ENCODE results near the gene CEP41. TPM values are rescaled to one million over a fixed set of nuclear protein-coding genes. Genes with fewer than 3 reads are reported as not detected.

The CEP41 gene
- total RNA-seq, 2 experiments from 2014 or later = 27.1 to 28.7 TPM

DNA sequence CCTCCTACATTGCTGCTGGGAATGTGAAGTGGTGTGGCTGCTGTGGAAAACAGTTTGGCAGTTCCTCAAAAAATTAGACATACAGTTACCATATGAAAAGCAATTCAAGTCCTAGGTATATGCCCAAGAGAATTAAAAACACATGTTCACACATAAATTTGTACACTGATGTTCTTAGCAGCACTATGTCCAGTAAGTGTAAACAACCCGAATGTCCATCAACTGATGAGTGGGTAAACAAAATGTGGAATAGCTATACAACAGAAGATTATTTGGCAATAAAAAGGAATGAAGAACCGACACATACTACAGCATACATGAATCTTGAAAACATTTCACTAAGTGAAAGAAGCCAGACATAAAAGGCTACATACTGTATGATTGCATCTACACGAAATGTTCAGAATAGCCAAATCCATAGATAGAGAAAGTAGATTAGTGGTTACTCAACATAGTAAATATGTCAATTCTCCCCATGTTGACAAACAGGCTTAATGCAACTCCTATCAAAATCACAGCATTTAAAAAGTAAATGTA, 17.2 kb downstream of the CEP41 start:
- H3K27me3 Mint-ChIP-seq = no peaks in the 10 kb centered on the region
- DNase-seq (no peak), ATAC-seq (ENCODE audit: low read depth) (no peak)
- H3K36me3 Mint-ChIP-seq = peaks cover 26% of the 10 kb centered on the region
- POLR2A ChIA-PET = interaction anchor here (1.8 kb wide), 1 partner anchor 17 kb away, joined by 5 read pairs; the partner anchor contains the start of gene CEP41
- H3K4me3 Mint-ChIP-seq = no peak overlapping the region
- H3K27ac Mint-ChIP-seq = peak overlapping the region; percentile 18
- no peaks in the 10 kb centered on the region for H3K9me3 Mint-ChIP-seq
- peaks cover 48% of the 10 kb centered on the region for H3K4me1 Mint-ChIP-seq

DNA sequence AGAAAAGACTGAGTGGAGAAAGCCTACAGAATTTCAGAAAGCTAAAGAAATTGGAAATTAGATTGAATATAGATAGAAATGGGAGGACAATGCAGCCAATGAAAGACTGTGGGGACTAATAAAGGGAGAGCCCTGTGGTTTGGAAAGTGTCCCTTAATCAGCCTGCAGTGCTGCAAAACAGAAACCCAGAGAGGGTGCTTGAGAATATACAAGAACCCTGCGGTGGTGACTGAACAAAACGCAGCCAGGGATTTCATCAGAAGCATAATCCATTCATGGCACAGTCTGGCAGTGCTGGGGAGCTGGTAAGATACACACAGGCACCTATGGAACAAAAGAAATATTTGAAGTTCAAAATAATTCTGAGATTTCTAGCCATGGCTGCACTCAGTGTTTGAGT, 19.1 kb downstream of the CEP41 start:
- Mint-ChIP-seq H3K9me3 (no peaks in the 10 kb centered on the region), H3K27ac (peak overlapping the region; percentile 82), H3K36me3 (peaks cover 20% of the 10 kb centered on the region), H3K4me1 (peaks cover 62% of the 10 kb centered on the region), H3K4me3 (peak overlapping the region; percentile 71), H3K27me3 (no peaks in the 10 kb centered on the region)
- POLR2A ChIA-PET = interaction anchor here (0.8 to 1.3 kb wide), 4 partner anchors 12 to 29 kb away, joined by 3 read pairs; no protein-coding TSS in a partner anchor
- ATAC-seq (ENCODE audit: low read depth) (peak; percentile 53), DNase-seq (no peak)

DNA sequence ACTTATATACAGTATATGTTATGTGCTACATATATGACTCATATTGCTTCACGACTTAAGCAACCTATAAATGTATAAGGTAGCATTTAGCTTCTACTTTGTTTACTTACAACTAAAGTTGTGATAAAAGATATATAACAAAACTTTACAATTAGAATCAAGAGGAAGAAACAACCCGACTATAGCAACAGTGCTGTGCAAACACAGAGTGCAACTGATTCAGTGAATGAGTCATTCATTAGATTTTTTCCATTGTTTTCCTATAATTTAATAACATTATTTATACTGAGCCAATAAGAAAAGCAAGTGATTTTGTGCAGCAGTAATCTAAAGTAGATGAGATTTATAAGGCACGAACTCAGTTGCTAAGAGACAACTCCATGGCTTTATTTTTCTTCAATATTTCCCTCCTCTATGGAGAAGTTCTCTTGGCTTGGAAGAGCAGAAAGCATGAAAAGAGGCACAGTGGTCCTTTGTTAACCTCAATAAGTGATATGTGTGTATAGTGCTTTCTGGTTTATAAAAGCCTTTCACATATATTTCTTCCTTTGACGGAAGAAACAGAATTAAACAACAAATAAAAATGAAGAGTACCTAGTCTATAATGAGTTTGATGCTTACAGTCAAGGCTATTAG, 19.8 kb downstream of the CEP41 start:
- Mint-ChIP-seq H3K4me3 (peak overlapping the region; percentile 71), H3K9me3 (no peaks in the 10 kb centered on the region), H3K27ac (peak overlapping the region; percentile 82), H3K36me3 (peaks cover 17% of the 10 kb centered on the region), H3K27me3 (no peaks in the 10 kb centered on the region), H3K4me1 (peaks cover 62% of the 10 kb centered on the region)
- POLR2A ChIA-PET = interaction anchor here (0.8 to 1.3 kb wide), 2 partner anchors 13 to 17 kb away, joined by 3 read pairs; no protein-coding TSS in a partner anchor
- ATAC-seq (ENCODE audit: low read depth) (no peak), DNase-seq (no peak)

DNA sequence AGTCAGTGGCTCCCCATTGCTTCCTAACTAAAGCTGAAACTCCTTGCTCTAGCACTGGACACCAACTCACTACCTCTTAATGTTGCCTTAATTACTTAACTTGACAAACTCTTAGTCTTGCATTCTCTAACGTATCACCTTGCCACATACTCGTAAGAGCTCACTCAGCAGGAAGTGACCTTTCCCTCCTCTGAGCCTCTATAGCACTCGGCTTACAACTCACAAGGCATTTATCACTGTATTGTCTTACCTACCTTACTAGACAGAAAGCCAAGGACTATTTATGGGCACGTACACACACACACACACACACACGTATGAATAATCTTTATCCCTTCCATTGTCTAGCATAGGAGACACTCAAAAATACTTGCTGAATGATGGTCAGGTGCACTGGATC, 21.2 kb downstream of the CEP41 start:
- H3K36me3 Mint-ChIP-seq = peaks cover 14% of the 10 kb centered on the region
- POLR2A ChIA-PET = interaction anchor here (1.0 to 1.1 kb wide), 4 partner anchors 9 to 67 kb away, joined by 3 to 4 read pairs (median 3); partner anchors contain the start of gene CEP41
- ATAC-seq (ENCODE audit: low read depth) (peak; percentile 65), DNase-seq (no peak)
- H3K4me3 Mint-ChIP-seq = peak overlapping the region; percentile 74
- H3K9me3 Mint-ChIP-seq = no peaks in the 10 kb centered on the region
- H3K4me1 Mint-ChIP-seq = peaks cover 65% of the 10 kb centered on the region
- H3K27ac Mint-ChIP-seq = peak overlapping the region; percentile 92
- no peaks in the 10 kb centered on the region for H3K27me3 Mint-ChIP-seq

DNA sequence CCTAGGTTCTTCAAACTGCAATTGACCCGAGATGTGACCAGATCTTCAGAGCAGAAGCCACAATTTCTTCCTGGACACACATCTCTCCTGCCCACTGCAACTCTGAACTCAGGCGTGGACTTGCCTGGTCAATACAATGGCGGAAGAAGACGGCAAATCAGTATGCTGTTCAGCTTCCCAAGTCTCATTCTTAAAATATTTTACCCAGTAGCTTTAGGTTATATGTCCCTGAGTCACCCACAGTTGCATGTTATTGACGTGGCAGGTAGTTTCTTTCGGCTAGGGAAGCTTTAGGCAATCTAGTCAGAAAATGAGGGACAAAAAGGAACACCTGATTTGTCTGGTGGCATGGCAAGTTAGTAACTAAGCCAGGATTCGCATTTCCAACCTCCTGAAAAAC, 22.5 kb downstream of the CEP41 start:
- Mint-ChIP-seq H3K4me3 (peak overlapping the region; percentile 77), H3K27ac (peak overlapping the region; percentile 95), H3K36me3 (peaks cover 9% of the 10 kb centered on the region), H3K4me1 (peaks cover 72% of the 10 kb centered on the region), H3K27me3 (no peaks in the 10 kb centered on the region), H3K9me3 (no peaks in the 10 kb centered on the region)
- POLR2A ChIA-PET = no interaction called here
- ATAC-seq (ENCODE audit: low read depth) (no peak), DNase-seq (no peak)

DNA sequence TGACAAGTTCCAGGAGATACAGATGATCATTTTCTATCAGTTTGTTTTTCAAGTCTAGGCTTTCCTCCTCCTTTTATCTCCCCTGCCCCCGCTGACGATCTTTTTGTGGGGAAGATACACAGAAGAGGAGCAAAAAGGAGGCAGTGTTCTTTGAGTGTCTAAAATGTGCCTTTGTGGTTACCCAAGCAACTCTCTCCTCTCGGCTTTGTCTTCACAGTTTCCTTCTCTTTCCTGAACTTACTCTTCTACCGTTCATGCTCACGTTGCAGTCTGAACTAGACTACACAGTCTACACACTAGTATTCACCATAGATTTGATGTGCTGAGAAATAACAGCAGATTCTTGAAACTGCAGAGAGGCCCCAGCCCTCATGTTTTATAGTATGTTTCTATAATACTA, 23.6 kb downstream of the CEP41 start:
- peaks cover 9% of the 10 kb centered on the region for H3K36me3 Mint-ChIP-seq
- peak overlapping the region; percentile 77 for H3K4me3 Mint-ChIP-seq
- H3K27me3 Mint-ChIP-seq = no peaks in the 10 kb centered on the region
- ATAC-seq (ENCODE audit: low read depth) (peak; percentile 62), DNase-seq (no peak)
- H3K27ac Mint-ChIP-seq = peak overlapping the region; percentile 95
- no peaks in the 10 kb centered on the region for H3K9me3 Mint-ChIP-seq
- H3K4me1 Mint-ChIP-seq = peaks cover 70% of the 10 kb centered on the region
- POLR2A ChIA-PET = interaction anchor here (1.1 to 1.9 kb wide), 4 partner anchors 11 to 49 kb away, joined by 4 to 12 read pairs (median 6); partner anchors contain the start of gene CEP41

DNA sequence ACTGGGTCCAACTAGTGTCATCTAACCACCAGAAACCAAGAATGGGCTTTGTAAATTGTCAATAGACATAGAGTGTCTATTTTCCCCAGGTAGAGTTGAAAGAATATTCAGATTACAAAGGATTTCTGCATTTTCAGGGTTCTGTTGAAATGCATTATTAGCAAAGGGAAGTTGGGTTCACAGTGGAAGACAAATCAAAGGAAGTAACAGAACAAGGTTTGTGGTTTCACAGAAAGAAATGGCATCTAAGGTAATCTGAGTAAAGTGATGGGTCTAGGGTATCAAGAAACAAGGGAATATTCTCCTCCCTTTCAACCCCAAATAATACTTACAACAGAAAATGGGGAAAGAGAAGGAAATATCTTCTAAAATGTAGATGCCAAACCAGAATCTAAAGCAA, 25.8 kb downstream of the CEP41 start:
- POLR2A ChIA-PET = no interaction called here
- DNase-seq = no peak
- H3K27me3 Mint-ChIP-seq = no peaks in the 10 kb centered on the region
- no peaks in the 10 kb centered on the region for H3K9me3 Mint-ChIP-seq
- peaks cover 20% of the 10 kb centered on the region for H3K36me3 Mint-ChIP-seq
- peak overlapping the region; percentile 74 for H3K27ac Mint-ChIP-seq
- H3K4me1 Mint-ChIP-seq = peaks cover 65% of the 10 kb centered on the region
- ATAC-seq (ENCODE audit: low read depth) = peak; percentile 26
- peak overlapping the region; percentile 56 for H3K4me3 Mint-ChIP-seq

DNA sequence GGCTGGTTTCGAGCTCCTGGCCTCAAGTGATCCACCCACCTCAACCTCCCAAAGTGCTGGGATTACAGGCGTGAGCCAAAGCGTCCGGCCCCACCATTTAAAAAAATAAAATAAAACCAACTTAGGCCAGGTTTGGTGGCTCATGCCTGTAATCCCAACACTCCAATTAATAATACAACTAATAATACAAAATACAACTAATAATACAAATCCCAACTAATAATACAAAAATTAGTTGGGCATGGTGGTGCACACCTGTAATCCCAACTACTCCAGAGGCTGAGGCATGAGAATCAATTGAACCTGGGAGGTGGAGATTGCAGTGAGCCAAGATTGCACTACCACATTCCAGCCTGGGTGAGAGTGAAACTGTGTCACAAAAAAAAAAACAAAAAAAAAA, 27.6 kb downstream of the CEP41 start:
- ATAC-seq (ENCODE audit: low read depth) = no peak
- DNase-seq = no peak
- H3K4me1 Mint-ChIP-seq = peaks cover 52% of the 10 kb centered on the region
- no peaks in the 10 kb centered on the region for H3K27me3 Mint-ChIP-seq
- peaks cover 23% of the 10 kb centered on the region for H3K36me3 Mint-ChIP-seq
- POLR2A ChIA-PET = interaction anchor here (0.6 kb wide), 1 partner anchor 19 kb away, joined by 4 read pairs; no protein-coding TSS in a partner anchor
- no peak overlapping the region for H3K4me3 Mint-ChIP-seq
- no peak overlapping the region for H3K27ac Mint-ChIP-seq
- no peaks in the 10 kb centered on the region for H3K9me3 Mint-ChIP-seq

DNA sequence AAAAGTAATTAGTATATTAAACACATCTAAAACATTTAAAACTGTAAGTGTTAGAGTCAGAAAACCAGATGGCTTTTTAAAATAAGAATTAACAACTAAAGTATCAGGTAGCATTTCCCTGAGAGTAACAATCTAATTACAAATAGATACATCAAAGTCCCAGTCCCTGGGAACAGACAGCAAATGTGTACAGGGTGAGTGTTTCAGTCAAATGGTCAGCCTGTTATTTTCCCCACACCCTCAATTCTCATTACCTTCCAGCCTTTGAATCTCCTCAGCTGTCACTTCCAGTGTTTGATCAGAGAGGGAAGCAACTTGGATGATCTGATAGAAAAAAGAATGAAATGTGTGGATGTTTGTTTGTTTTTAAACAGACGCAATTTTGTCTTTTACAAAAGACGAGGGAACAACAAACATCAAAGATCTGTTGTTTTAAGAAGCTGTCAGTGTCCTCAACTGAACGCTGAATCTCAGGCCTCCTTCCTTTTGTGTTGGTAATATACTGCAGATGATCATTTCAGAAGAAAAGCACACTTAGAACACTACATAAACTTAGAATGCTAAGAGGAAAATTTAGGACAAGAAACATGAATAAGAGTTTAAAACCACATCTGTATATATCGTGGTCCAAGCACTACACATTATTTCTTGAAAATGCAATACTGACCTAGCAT, 29.8 kb downstream of the CEP41 start:
- Mint-ChIP-seq H3K27me3 (no peaks in the 10 kb centered on the region), H3K9me3 (no peaks in the 10 kb centered on the region), H3K4me3 (no peak overlapping the region), H3K36me3 (peaks cover 24% of the 10 kb centered on the region), H3K27ac (no peak overlapping the region), H3K4me1 (peaks cover 35% of the 10 kb centered on the region)
- DNase-seq (no peak), ATAC-seq (ENCODE audit: low read depth) (no peak)
- POLR2A ChIA-PET = no interaction called here

DNA sequence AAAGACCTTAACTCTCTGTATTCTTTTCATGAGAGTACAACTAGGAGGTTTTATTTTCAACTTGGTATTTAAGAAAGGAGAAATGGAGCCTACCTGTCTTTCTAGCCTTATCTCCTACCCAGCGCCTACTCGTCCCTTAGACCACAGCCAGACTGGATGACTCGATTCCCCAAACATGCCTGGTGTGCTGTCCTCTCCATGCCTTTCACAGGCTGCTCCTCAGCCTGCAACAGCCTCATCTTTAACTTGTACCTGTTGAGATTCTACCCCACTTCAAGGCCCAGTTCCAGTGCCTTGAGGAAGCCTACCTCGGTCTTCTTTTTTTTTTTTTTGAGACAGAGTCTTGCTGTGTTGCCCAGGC, 31.1 kb downstream of the CEP41 start:
- Mint-ChIP-seq H3K27me3 (no peaks in the 10 kb centered on the region), H3K4me3 (no peak overlapping the region), H3K27ac (peak overlapping the region; percentile 75), H3K4me1 (peaks cover 25% of the 10 kb centered on the region), H3K9me3 (no peaks in the 10 kb centered on the region), H3K36me3 (peaks cover 21% of the 10 kb centered on the region)
- no peak for DNase-seq
- POLR2A ChIA-PET = interaction anchor here (0.6 kb wide), 1 partner anchor 19 kb away, joined by 3 read pairs; no protein-coding TSS in a partner anchor
- ATAC-seq (ENCODE audit: low read depth) = no peak

DNA sequence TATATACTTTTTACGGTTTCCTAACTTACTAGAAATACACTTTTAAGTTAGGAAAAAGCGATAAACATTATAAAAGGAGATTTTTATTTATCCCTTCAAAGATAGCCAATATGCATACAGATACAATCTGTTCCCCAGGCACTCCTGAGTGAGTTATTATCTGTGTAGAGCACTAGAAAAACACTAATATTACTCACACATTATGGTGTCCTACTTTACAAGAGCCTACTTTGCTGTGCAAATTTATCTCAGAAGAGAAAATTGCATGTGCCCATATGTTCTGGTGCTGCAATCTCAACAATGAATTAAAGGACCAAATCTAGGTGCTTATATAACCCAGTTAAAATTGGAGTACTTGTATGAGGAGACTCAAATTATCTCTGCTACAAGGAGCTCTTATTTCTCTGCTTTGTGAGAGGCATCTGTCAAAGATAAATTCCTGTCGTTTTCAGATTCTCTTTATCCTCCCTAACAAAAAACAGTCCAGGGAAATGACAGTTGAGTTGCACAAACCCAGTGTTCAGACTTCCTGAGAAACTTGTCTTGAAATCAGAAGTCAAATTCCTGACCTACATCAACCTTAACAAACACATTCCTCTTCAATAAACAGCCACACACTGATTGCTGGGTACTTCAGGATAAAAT, 31.6 kb downstream of the CEP41 start:
- POLR2A ChIA-PET = interaction anchor here (0.6 kb wide), 1 partner anchor 426 kb away, joined by 5 read pairs; no protein-coding TSS in a partner anchor
- Mint-ChIP-seq H3K27me3 (no peaks in the 10 kb centered on the region), H3K9me3 (no peaks in the 10 kb centered on the region), H3K4me1 (peaks cover 20% of the 10 kb centered on the region), H3K27ac (no peak overlapping the region), H3K4me3 (no peak overlapping the region), H3K36me3 (peaks cover 21% of the 10 kb centered on the region)
- ATAC-seq (ENCODE audit: low read depth) (no peak), DNase-seq (no peak)

DNA sequence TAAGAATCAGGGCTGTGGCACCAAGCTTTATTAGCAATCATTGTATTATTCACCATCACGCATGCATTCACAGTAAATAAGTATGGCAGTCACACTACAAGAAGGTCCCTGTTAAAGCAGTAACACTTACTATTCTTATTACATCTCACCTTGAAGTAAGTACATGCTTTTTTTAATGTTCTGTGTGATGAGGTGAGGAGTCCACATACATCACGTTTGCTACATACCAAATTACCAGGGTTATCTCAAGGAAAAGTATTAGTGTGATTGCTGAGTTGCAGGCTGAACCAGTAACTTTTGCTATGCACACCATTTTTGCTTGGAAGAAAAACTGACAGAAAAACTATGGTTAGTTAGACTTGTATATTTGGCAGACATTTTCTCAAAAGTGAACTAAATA, 35.8 kb downstream of the CEP41 start:
- ATAC-seq (ENCODE audit: low read depth) = no peak
- POLR2A ChIA-PET = interaction anchor here (1.0 to 1.7 kb wide), 2 partner anchors 9 to 10 kb away, joined by 4 to 5 read pairs; no protein-coding TSS in a partner anchor
- no peak for DNase-seq
- H3K9me3 Mint-ChIP-seq = no peaks in the 10 kb centered on the region
- peaks cover 40% of the 10 kb centered on the region for H3K36me3 Mint-ChIP-seq
- no peaks in the 10 kb centered on the region for H3K27me3 Mint-ChIP-seq
- H3K4me1 Mint-ChIP-seq = peaks cover 5% of the 10 kb centered on the region
- no peak overlapping the region for H3K27ac Mint-ChIP-seq
- H3K4me3 Mint-ChIP-seq = no peak overlapping the region

DNA sequence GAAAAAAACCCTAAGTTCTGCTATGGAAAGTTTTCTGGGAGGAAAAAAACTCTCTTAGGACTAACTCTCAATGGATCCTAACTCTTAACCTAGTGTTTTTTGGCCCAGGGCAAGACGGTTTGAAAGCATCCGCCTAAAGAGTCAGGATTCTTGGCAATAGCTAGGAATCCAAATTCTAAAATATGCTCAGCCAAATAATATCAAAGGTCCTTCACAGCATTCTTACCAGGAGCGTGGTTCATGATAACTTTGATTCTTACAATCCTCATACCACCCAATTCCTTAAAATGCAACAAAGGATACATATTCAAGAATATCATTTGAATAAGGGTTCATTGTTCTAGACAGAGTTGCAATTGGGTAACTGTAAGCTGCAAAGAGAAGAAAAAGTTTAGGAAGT, 39.2 kb downstream of the CEP41 start:
- Mint-ChIP-seq H3K27ac (no peak overlapping the region), H3K36me3 (peaks cover 60% of the 10 kb centered on the region), H3K9me3 (no peaks in the 10 kb centered on the region), H3K4me1 (peaks cover 5% of the 10 kb centered on the region), H3K27me3 (no peaks in the 10 kb centered on the region), H3K4me3 (no peak overlapping the region)
- DNase-seq (no peak), ATAC-seq (ENCODE audit: low read depth) (no peak)
- POLR2A ChIA-PET = no interaction called here

Measured in activated naive CD8-positive, alpha-beta T cell treated with anti-CD3 and anti-CD28 coated beads, Interleukin-2, amount 10 ng/mL, durations not matched to agents 7 days and 5 days (primary cell).